OCI-LY7 (cell line): ENCODE results near the gene AIP. TPM values are rescaled to one million over a fixed set of nuclear protein-coding genes. Genes with fewer than 3 reads are reported as not detected.

ENCODE experiments used
- BruUV-seq: library from RNA; stranded (reverse); fragments of 400-500 nt; replicated peaks from 2 replicates; lab custom pipeline; 2021; lab: Mats Ljungman, UMichigan
- CTCF ChIA-PET: fragments of 300-600 bp; sonication (Branson Sonifier 250); formaldehyde crosslinking; loops from one replicate; lab custom pipeline; 2022; ENCODE audit warnings: antibody characterized with exemption; ENCODE audit not compliant: unreplicated experiment; lab: Charles Lee
- POLR2A ChIA-PET: fragments of 300-600 bp; sonication (Branson Sonifier 250); formaldehyde crosslinking; loops from one replicate; lab custom pipeline; 2022; ENCODE audit warnings: antibody characterized with exemption; lab: Charles Lee
- DNase-seq: peaks from one replicate; pipeline ENCODE4 v3.0.0-alpha.2; 2015; ENCODE audit warnings: low spot score
- H2AFZ ChIP-seq: fragments of 200-600 bp; sonication (generic), shearing (Covaris generic); 2 replicates; pipeline ENCODE4 v1.6.1; 2014; ENCODE audit warnings: mild to moderate bottlenecking, antibody characterized with exemption, low read length, moderate library complexity
- H3K27ac ChIP-seq: fragments of 200-600 bp; sonication (generic); 2 replicates; pipeline ENCODE4 v1.5.1; 2014; ENCODE audit warnings: mixed run types, low read depth, mild to moderate bottlenecking, moderate library complexity, low read length, inconsistent platforms; ENCODE audit not compliant: poor library complexity, severe bottlenecking
- H3K36me3 ChIP-seq: fragments of 200-600 bp; sonication (generic); 2 replicates; pipeline ENCODE4 v1.6.1; 2014; ENCODE audit warnings: mild to moderate bottlenecking, antibody characterized with exemption, low read length, moderate library complexity, mixed read lengths; ENCODE audit not compliant: insufficient read depth
- H3K4me1 ChIP-seq: fragments of 200-600 bp; sonication (generic); 2 replicates; pipeline ENCODE4 v1.5.1; 2014; ENCODE audit warnings: mild to moderate bottlenecking, low read length; ENCODE audit not compliant: insufficient read depth, poor library complexity, severe bottlenecking
- H3K4me2 ChIP-seq: fragments of 200-600 bp; sonication (generic); 2 replicates; pipeline ENCODE4 v1.6.1; 2014; ENCODE audit warnings: mild to moderate bottlenecking, low read length
- H3K4me3 ChIP-seq: fragments of 200-600 bp; sonication (generic); 2 replicates; pipeline ENCODE4 v1.5.1; 2014; ENCODE audit warnings: mild to moderate bottlenecking, low read depth, low read length; ENCODE audit not compliant: poor library complexity, severe bottlenecking
- H3K79me2 ChIP-seq: fragments of 200-600 bp; sonication (generic); 2 replicates; pipeline ENCODE4 v1.6.1; 2016; ENCODE audit warnings: low read depth, mild to moderate bottlenecking, low read length, moderate library complexity, mixed read lengths; ENCODE audit not compliant: insufficient read depth
- H3K9me2 ChIP-seq: fragments of 200-600 bp; sonication (generic); 2 replicates; pipeline ENCODE4 v1.6.1; 2016; ENCODE audit warnings: mild to moderate bottlenecking, low read length, mixed read lengths; ENCODE audit not compliant: insufficient read depth
- H3K9me3 ChIP-seq: fragments of 200-600 bp; sonication (generic); 2 replicates; pipeline ENCODE4 v1.6.1; 2014; ENCODE audit warnings: mild to moderate bottlenecking, mixed run types, low read length, mixed read lengths
- H4K20me1 ChIP-seq: fragments of 200-600 bp; sonication (generic); 2 replicates; pipeline ENCODE4 v1.6.1; 2014; ENCODE audit warnings: mild to moderate bottlenecking, antibody characterized with exemption, low read length, moderate library complexity, mixed read lengths; ENCODE audit not compliant: insufficient read depth
- EZH2phosphoT487 ChIP-seq: fragments of 200-600 bp; sonication (generic); IDR thresholded peaks from 2 replicates; pipeline ENCODE4 v1.6.1; 2018; ENCODE audit warnings: low read depth, borderline replicate concordance, mild to moderate bottlenecking, mixed run types, antibody characterized with exemption, low read length, moderate library complexity, mixed read lengths
- intact Hi-C: fragments of 100-400 bp; cut with micrococcal nuclease; formaldehyde crosslinking; loops from one replicate; pipeline ENCODE4 v1.10.0; 2022; ENCODE audit not compliant: unreplicated experiment
- total RNA-seq, 2 experiments: library from RNA; depleted of rRNA in 1 of 2; stranded (reverse); fragments of >200 nt in 1 of 2; shearing (Covaris generic) in 1 of 2; gene quantifications; 2 replicates each; pipeline ENCODE4 v1.2.3, GENCODE V29; 2014 to 2022
- TF ChIP-seq, protein P1 (sequence below): fragments of 200-600 bp; sonication (generic); conservative IDR thresholded peaks from 2 replicates; pipeline ENCODE4 v1.5.1; 2014; ENCODE audit warnings: mild to moderate bottlenecking, antibody characterized with exemption, low read length, moderate library complexity, mixed read lengths

AIP gene
- total RNA-seq, 2 experiments from 2014 or later, result 112 to 125 TPM

DNA sequence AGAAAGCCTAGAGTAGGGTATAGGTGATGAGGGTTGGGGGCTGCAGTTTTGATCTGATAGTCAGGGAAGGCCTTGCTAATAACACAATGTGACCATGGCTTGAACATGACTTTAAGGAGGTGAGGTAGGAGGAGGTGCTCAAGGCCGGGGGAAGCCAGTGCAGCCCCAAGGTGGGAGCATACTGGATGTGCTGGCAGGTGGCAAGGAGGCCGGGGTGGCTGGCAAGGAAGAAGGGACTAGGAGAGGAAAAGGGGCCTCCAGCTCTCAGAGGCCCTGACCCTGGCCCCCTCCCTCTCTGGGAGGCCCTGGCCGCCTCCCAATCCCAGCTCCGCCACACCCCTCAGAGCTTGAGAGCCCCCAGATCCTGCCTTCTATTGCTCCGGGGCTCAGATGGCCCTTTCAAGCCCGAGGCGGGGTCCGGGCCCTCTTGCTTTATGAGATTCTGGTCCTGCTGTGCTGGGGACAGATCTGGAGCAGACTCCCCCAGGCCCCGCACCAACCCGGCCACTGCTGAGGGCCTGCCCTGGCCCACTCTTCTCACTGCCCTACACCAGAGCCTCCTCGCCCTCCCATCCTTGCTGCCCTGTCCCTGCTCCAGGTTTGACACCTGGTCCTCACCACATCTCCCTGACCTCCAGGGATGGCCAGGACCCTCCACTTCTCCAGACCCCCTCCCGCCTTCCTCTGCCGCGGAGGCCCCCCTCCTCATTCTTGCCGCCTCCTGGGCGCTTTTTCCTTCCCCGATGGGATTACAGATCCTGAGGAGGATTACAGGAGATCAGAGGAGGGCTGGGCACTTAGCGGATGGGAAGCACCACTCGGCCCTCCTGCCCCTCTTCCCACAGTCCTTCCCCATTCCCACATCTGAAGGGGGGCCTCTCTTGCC lies 20.5 kb downstream of the AIP start:
- intact Hi-C loops, result no loop called here
- no peak overlapping the region for H2AFZ ChIP-seq
- H3K4me1 ChIP-seq, result peaks cover 32% of the 10 kb centered on the region
- H3K27ac ChIP-seq, result no peak overlapping the region
- CTCF ChIA-PET, result no interaction called here
- H3K4me2 ChIP-seq, result peak overlapping the region; percentile 97
- no peak for DNase-seq
- H3K9me2 ChIP-seq, result no peaks in the 10 kb centered on the region
- POLR2A ChIA-PET, result no interaction called here
- H3K9me3 ChIP-seq, result no peaks in the 10 kb centered on the region
- peak overlapping the region; percentile 88 for H3K4me3 ChIP-seq
- peaks cover 18% of the 10 kb centered on the region; the same call in 1 of the 2 replicates for H3K36me3 ChIP-seq
- H3K79me2 ChIP-seq, result peaks cover 19% of the 10 kb centered on the region
- 0 out of 2 replicates have a peak, but pooled peaks cover 9% of the 10 kb centered on the region for H4K20me1 ChIP-seq
- no peak for TF ChIP-seq EZH2phosphoT487
- TF ChIP-seq, protein P1, sequence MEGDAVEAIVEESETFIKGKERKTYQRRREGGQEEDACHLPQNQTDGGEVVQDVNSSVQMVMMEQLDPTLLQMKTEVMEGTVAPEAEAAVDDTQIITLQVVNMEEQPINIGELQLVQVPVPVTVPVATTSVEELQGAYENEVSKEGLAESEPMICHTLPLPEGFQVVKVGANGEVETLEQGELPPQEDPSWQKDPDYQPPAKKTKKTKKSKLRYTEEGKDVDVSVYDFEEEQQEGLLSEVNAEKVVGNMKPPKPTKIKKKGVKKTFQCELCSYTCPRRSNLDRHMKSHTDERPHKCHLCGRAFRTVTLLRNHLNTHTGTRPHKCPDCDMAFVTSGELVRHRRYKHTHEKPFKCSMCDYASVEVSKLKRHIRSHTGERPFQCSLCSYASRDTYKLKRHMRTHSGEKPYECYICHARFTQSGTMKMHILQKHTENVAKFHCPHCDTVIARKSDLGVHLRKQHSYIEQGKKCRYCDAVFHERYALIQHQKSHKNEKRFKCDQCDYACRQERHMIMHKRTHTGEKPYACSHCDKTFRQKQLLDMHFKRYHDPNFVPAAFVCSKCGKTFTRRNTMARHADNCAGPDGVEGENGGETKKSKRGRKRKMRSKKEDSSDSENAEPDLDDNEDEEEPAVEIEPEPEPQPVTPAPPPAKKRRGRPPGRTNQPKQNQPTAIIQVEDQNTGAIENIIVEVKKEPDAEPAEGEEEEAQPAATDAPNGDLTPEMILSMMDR, result no peak
- BruUV-seq, result no TSS peak

- Histone ChIP-seq H3K79me2 (peaks cover 19% of the 10 kb centered on the region), H4K20me1 (0 out of 2 replicates have a peak, but pooled peaks cover 9% of the 10 kb centered on the region), H3K4me2 (peak overlapping the region; percentile 97), H3K9me2 (no peaks in the 10 kb centered on the region), H3K27ac (peak overlapping the region; percentile 70), H3K36me3 (peaks cover 18% of the 10 kb centered on the region; the same call in 1 of the 2 replicates), H2AFZ (no peak overlapping the region), H3K4me1 (peaks cover 38% of the 10 kb centered on the region), H3K9me3 (no peaks in the 10 kb centered on the region), H3K4me3 (peak overlapping the region; percentile 88)
- intact Hi-C loops, result no loop called here
- no TSS peak for BruUV-seq
- CTCF ChIA-PET, result no interaction called here
- POLR2A ChIA-PET, result no interaction called here
- TF ChIP-seq, protein P1, result no peak
- TF ChIP-seq EZH2phosphoT487, result no peak
- peak; percentile 35 for DNase-seq
Measured at GRCh38 chr11:67504005-67504949, 21.5 kb downstream of the AIP start.
